ENCODE measurements around the gene WDR87.

The WDR87 gene
- 0 to 0.13 reads per million in 2 donors for total RNA-seq

GRCh38 chr19:37905946-37906868 is at the start of gene WDR87:
Gene WDR87 (minus strand): TSS chr19:37906594. CDS start chr19:37898239, 8,355 bp downstream.
- DNase-seq = peak; percentile 4 to 57 (median 38)

GRCh38 chr19:37955986-37956385 is 49.6 kb upstream of the WDR87 start:
- no peak for DNase-seq

GRCh38 chr19:37954421-37954874 is 48.1 kb upstream of the WDR87 start:
- no peak for DNase-seq

GRCh38 chr19:37953918-37954303 is 47.5 kb upstream of the WDR87 start:
- DNase-seq = no peak

- DNase-seq = no peak
Observed at GRCh38 chr19:37953171-37953917, 47.0 kb upstream of the WDR87 start.

- DNase-seq = no peak
Observed at GRCh38 chr19:37951816-37952210, 45.4 kb upstream of the WDR87 start.

GRCh38 chr19:37950471-37951175 is 44.2 kb upstream of the WDR87 start:
- no peak for DNase-seq

GRCh38 chr19:37948362-37948761 is 42.0 kb upstream of the WDR87 start:
- DNase-seq = no peak

GRCh38 chr19:37947778-37948177 is 41.4 kb upstream of the WDR87 start:
- DNase-seq = no peak

- no peak for DNase-seq
Observed at GRCh38 chr19:37946132-37946531, 39.7 kb upstream of the WDR87 start.

GRCh38 chr19:37943480-37943879 is 37.1 kb upstream of the WDR87 start:
- DNase-seq = no peak

GRCh38 chr19:37942516-37942902 is 36.1 kb upstream of the WDR87 start:
- no peak for DNase-seq

- DNase-seq = no peak
Observed at GRCh38 chr19:37941782-37942515, 35.6 kb upstream of the WDR87 start.

- no peak for DNase-seq
Observed at GRCh38 chr19:37938353-37938752, 32.0 kb upstream of the WDR87 start.

- DNase-seq = no peak
Observed at GRCh38 chr19:37936886-37937285, 30.5 kb upstream of the WDR87 start.

- DNase-seq = no peak
Observed at GRCh38 chr19:37936166-37936565, 29.8 kb upstream of the WDR87 start.

GRCh38 chr19:37935341-37935740 is 28.9 kb upstream of the WDR87 start:
- DNase-seq = no peak

GRCh38 chr19:37933937-37934358 is 27.6 kb upstream of the WDR87 start:
- no peak for DNase-seq

- no peak for DNase-seq
Observed at GRCh38 chr19:37932985-37933936, 26.9 kb upstream of the WDR87 start.

GRCh38 chr19:37931881-37932655 is 25.7 kb upstream of the WDR87 start:
- no peak for DNase-seq

Measured in T-helper 2 cell (primary cell).